Breast epithelium (tissue), 3 donors: Measurements from ENCODE around the gene SNTG2.

Experiments used
- CTCF ChIP-seq, 3 donors: fragments of 450-650 bp; IDR thresholded peaks; one replicate each; pipeline ENCODE4 v1.5.1; 2016 to 2017; ENCODE audit warnings: antibody characterized with exemption in 3 of 3, mild to moderate bottlenecking in 3 of 3, moderate library complexity in 3 of 3
- POLR2AphosphoS5 ChIP-seq, 3 donors: sonication (generic); formaldehyde crosslinking; IDR thresholded peaks; one replicate each; pipeline ENCODE4 v1.6.1; 2017; ENCODE audit warnings: antibody characterized with exemption in 3 of 3

GRCh38 chr2:1088940-1089339 is 138.3 kb downstream of the SNTG2 start:
- TF ChIP-seq CTCF (IDR thresholded peaks at IDR 0.05) (no peak), POLR2AphosphoS5 (IDR thresholded peaks at IDR 0.05) (no peak)
